Spleen (tissue), 11 donors: Measurements from ENCODE around the gene HYAL1. TPM values are rescaled to one million over a fixed set of nuclear protein-coding genes. Genes with fewer than 3 reads are reported as not detected.
"Not testable (repeated sequence)": the region's sequence is repeated elsewhere in the genome, so short reads cannot be mapped to it uniquely, and the experiment has no call there.

Experiments used
- DNase-seq: peaks from one replicate; pipeline ENCODE4 v3.0.0-alpha.2; 2020
- H3K27ac ChIP-seq, 8 donors: fragments of 200-600 bp; sonication (generic) in 7 of 8; 1 replicate in 4 of 8; 2 replicates in 4 of 8; pipeline versions ENCODE4 v1.5.0 to v1.8.0; 2016 to 2021; ENCODE audit warnings: inconsistent platforms in 4 of 8, mild to moderate bottlenecking in 4 of 8, moderate library complexity in 1 of 8
- H3K27me3 ChIP-seq, 7 donors: fragments of 200-600 bp; sonication (generic) in 6 of 7; replicated peaks in 1 of 7; 1 replicate in 4 of 7; 2 replicates in 3 of 7; pipeline versions ENCODE4 v1.5.0 to v1.8.0; 2016 to 2021; ENCODE audit warnings: inconsistent platforms in 3 of 7, mild to moderate bottlenecking in 1 of 7
- H3K36me3 ChIP-seq, 6 donors: fragments of 200-600 bp; sonication (generic) in 5 of 6; 1 replicate in 4 of 6; 2 replicates in 2 of 6; pipeline versions ENCODE4 v1.5.0 to v1.8.0; 2016 to 2021; ENCODE audit warnings: inconsistent platforms in 2 of 6
- H3K4me1 ChIP-seq, 6 donors: fragments of 200-600 bp; sonication (generic) in 5 of 6; 1 replicate in 3 of 6; 2 replicates in 3 of 6; pipeline versions ENCODE4 v1.5.0 to v1.8.0; 2016 to 2021; ENCODE audit warnings: inconsistent platforms in 3 of 6
- H3K4me3 ChIP-seq, 8 donors: fragments of 200-600 bp; sonication (generic) in 7 of 8; 1 replicate in 4 of 8; 2 replicates in 4 of 8; pipeline versions ENCODE4 v1.5.0 to v1.8.0; 2016 to 2021; ENCODE audit warnings: inconsistent platforms in 4 of 8, mild to moderate bottlenecking in 4 of 8, moderate library complexity in 2 of 8
- H3K9me3 ChIP-seq, 8 donors: fragments of 200-600 bp; sonication (generic) in 7 of 8; 1 replicate in 4 of 8; 2 replicates in 4 of 8; pipeline versions ENCODE4 v1.5.0 to v1.8.0; 2016 to 2021; ENCODE audit warnings: inconsistent platforms in 4 of 8
- CTCF ChIP-seq, 11 experiments: fragments of 200-600 bp in 7 of 11; fragments of 450-650 bp in 4 of 11; sonication (generic) in 4 of 11; IDR thresholded peaks in 8 of 11; conservative IDR thresholded peaks in 3 of 11; 1 replicate in 7 of 11; 2 replicates in 4 of 11; pipeline versions ENCODE4 v1.4.0 to v1.8.0; 2016 to 2021; ENCODE audit warnings: antibody characterized with exemption in 11 of 11, inconsistent platforms in 4 of 11, mild to moderate bottlenecking in 1 of 11
- POLR2A ChIP-seq, 3 donors: fragments of 450-650 bp; IDR thresholded peaks; one replicate each; pipeline ENCODE4 v1.5.1; 2017; ENCODE audit warnings: antibody characterized with exemption in 3 of 3, mild to moderate bottlenecking in 1 of 3
- POLR2AphosphoS5 ChIP-seq, 3 donors: sonication (generic); formaldehyde crosslinking; IDR thresholded peaks; one replicate each; pipeline ENCODE4 v1.5.1; 2017; ENCODE audit warnings: antibody characterized with exemption in 3 of 3
- WGBS, 5 donors: extraction: QIAGEN DNeasy Blood & Tissue Kit in 3 of 5; methylation state at CpG; one replicate each; pipeline versions ENCODE4 v1.1.5 to v1.1.7; 2013 to 2018; 5-methylcytosine and 5-hydroxymethylcytosine counted together
- intact Hi-C: fragments of 100-400 bp; cut with DNase I; formaldehyde crosslinking; loops from one replicate; pipeline ENCODE4 v1.15.0; 2023; ENCODE audit warnings: low total_unique reads
- polyA plus RNA-seq, 3 donors: library from polyadenylated mRNA; stranded (reverse); fragments of 200-250 nt; gene quantifications; one replicate each; pipeline ENCODE4 v1.2.1, GENCODE V29; 2013
- total RNA-seq, 7 donors: library from RNA; depleted of rRNA in 3 of 7; stranded (reverse); fragments of >200 nt in 3 of 7; fragmentation: NEBNext Ultra II Directional in 4 of 7; extraction: Animal tissue kit (Norgen Biotek cat#: 25700) in 4 of 7; gene quantifications; one replicate each; pipeline versions ENCODE4 v1.1.0 to v1.2.1, GENCODE V29; 2016 to 2021
- donor health status: healthy with polysubstance abuse.
- donor health status: DM: no; HTN: no; CAD: no; lungs with moderate emphysema.
- donor health status: DM: no; HTN: no; CAD: no.
- donor health status: Bipolar disorder and iron deficiency.
- donor health status: healthy.
- donor health status: DM: no; HTN: no; CAD: no.
- donor health status: DM: yes; HTN: yes; CAD: no.

The HYAL1 gene
- total and polyA plus RNA-seq, 10 donors: 18.2 to 172 (median 97.8) TPM

GRCh38 chr3:50263478-50264382 lies 39.6 kb downstream of the HYAL1 start:
- Histone ChIP-seq H3K36me3 (peaks cover 0 to 10% (median 5%) of the 10 kb centered on the region in 6 donors), H3K27ac (peak overlapping the region in 7 of 8 donors; percentile 9 to 84 (median 74)), H3K9me3 (no peaks in the 10 kb centered on the region), H3K4me3 (no peak overlapping the region), H3K4me1 (peaks cover 16 to 80% (median 44%) of the 10 kb centered on the region in 6 donors), H3K27me3 (peaks cover 0 to 24% (median 0%) of the 10 kb centered on the region in 7 donors)
- TF ChIP-seq POLR2AphosphoS5 (IDR thresholded peaks at IDR 0.05) (no peak), CTCF (IDR thresholded peaks at IDR 0.05 in 8 of 11, conservative IDR thresholded peaks at IDR 0.05 in 3 of 11) (no peak), POLR2A (IDR thresholded peaks at IDR 0.05) (no peak)
- DNase-seq: no peak
- WGBS, 5 donors: 49 to 81% (median 72%) methylated on average over 6 of the region's 6 CpGs
- intact Hi-C loops: no loop called here

- WGBS, 5 donors: 83 to 92% (median 90%) methylated on average over 7 of the region's 7 CpGs
- H3K36me3 ChIP-seq: peaks cover 0 to 19% (median 15%) of the 10 kb centered on the region in 6 donors
- no peak for DNase-seq
- intact Hi-C loops: no loop called here
- peak overlapping the region in 1 of 8 donors; percentile 84 for H3K27ac ChIP-seq
- TF ChIP-seq POLR2A (IDR thresholded peaks at IDR 0.05) (no peak), POLR2AphosphoS5 (IDR thresholded peaks at IDR 0.05) (peak in 1 of 3 donors; percentile 22)
- peaks cover 0 to 18% (median 0%) of the 10 kb centered on the region in 7 donors for H3K27me3 ChIP-seq
- no peaks in the 10 kb centered on the region for H3K9me3 ChIP-seq
- peaks cover 11 to 80% (median 42%) of the 10 kb centered on the region in 6 donors for H3K4me1 ChIP-seq
- H3K4me3 ChIP-seq: no peak overlapping the region
Observed at GRCh38 chr3:50262778-50263177, 40.6 kb downstream of the HYAL1 start.

- H3K9me3 ChIP-seq, H3K27ac ChIP-seq, intact Hi-C loops, DNase-seq, H3K4me3 ChIP-seq: not testable (repeated sequence)
- Histone ChIP-seq H3K4me1 (peaks cover 11 to 80% (median 40%) of the 10 kb centered on the region in 6 donors), H3K36me3 (peaks cover 0 to 25% (median 21%) of the 10 kb centered on the region in 6 donors), H3K27me3 (peaks cover 0 to 12% (median 0%) of the 10 kb centered on the region in 7 donors)
- WGBS, 5 donors: 96 to 100% (median 97%) methylated on average over 4 of the region's 4 CpGs
Observed at GRCh38 chr3:50262200-50262599, 41.2 kb downstream of the HYAL1 start.

- DNase-seq: no peak
Observed at GRCh38 chr3:50261505-50261904, 41.9 kb downstream of the HYAL1 start.

More at GRCh38 chr3:50261505-50261904, 41.9 kb downstream of the HYAL1 start:
- 27 to 86% (median 70%) methylated on average over 1 to 2 of the region's 2 CpGs for WGBS, 5 donors
- Histone ChIP-seq H3K27ac (peak overlapping the region in 6 of 8 donors; percentile 93 to 99 (median 94)), H3K36me3 (peaks cover 0 to 32% (median 28%) of the 10 kb centered on the region in 6 donors), H3K9me3 (no peaks in the 10 kb centered on the region), H3K4me3 (no peak overlapping the region), H3K4me1 (peaks cover 11 to 85% (median 42%) of the 10 kb centered on the region in 6 donors), H3K27me3 (peaks cover 0 to 5% (median 0%) of the 10 kb centered on the region in 7 donors)
- intact Hi-C loops: no loop called here
- TF ChIP-seq CTCF (IDR thresholded peaks at IDR 0.05 in 8 of 11, conservative IDR thresholded peaks at IDR 0.05 in 3 of 11) (no peak), POLR2A (IDR thresholded peaks at IDR 0.05) (no peak), POLR2AphosphoS5 (IDR thresholded peaks at IDR 0.05) (no peak)
